Measurements from ENCODE around the gene NCAPH2. TPM values are rescaled to one million over a fixed set of nuclear protein-coding genes. Genes with fewer than 3 reads are reported as not detected.

NCAPH2 gene
- total and polyA plus RNA-seq, 9 of the 15 experiments (the other 6 are each of a cell fraction or from before 2014, with no cell fraction given) = 3.6 to 88.6 (median 32.4) TPM

- Histone ChIP-seq H3K9ac (ENCODE audit: insufficient read depth in 1 of 2, low read depth in 2 of 2, low read length in 2 of 2) (no peak overlapping the region), H3K27me3 (ENCODE audit: control insufficient read depth in 2 of 2, insufficient read depth in 2 of 2, low read length in 2 of 2) (peaks cover 0 to 11% of the 10 kb centered on the region in 2 experiments; a peak in 1 of 5 replicates), H2AFZ (ENCODE audit: low read depth, low read length) (no peak overlapping the region), H4K20me1 (replicated peaks; ENCODE audit: control insufficient read depth, insufficient read depth, low read length) (no peaks in the 10 kb centered on the region), H3K36me3 (ENCODE audit: control insufficient read depth, insufficient read depth, low read length) (no peaks in the 10 kb centered on the region), H3K4me2 (ENCODE audit: insufficient read depth, low read length) (no peak overlapping the region), H3K79me2 (ENCODE audit: control insufficient read depth, insufficient read depth, low read length) (no peaks in the 10 kb centered on the region), H3K4me3 (no peak overlapping the region), H3K9me3 (replicated peaks; ENCODE audit: control insufficient read depth, insufficient read depth, low read depth, low read length) (no peaks in the 10 kb centered on the region), H3K9me1 (ENCODE audit: control insufficient read depth, insufficient read depth, low read length) (no peaks in the 10 kb centered on the region), H3K27ac (ENCODE audit: extremely low read depth, low read depth, low read length) (no peak overlapping the region), H3K4me1 (replicated peaks in 1 of 2; ENCODE audit: control insufficient read depth in 2 of 2, insufficient read depth in 2 of 2, low read length in 2 of 2) (peaks cover 0 to 37% of the 10 kb centered on the region in 2 experiments; a peak in 3 of 5 replicates)
- intact Hi-C loops (cut with micrococcal nuclease) = no loop called here
- POLR2A ChIA-PET = interaction anchor here (0.7 to 1.5 kb wide), 3 partner anchors 11 to 23 kb away, joined by 3 to 5 read pairs (median 4); partner anchors contain the start of gene SYCE3
- CTCF ChIA-PET (ENCODE audit: low intra/inter-chr PET ratio) = no interaction called here
- TF ChIP-seq HNRNPH1 (optimal IDR thresholded peaks at IDR 0.05; ENCODE audit: low read depth, low read length) = no peak
- no peak for TF ChIP-seq GABPB2 (CRISPR knock-in tag; conservative IDR thresholded peaks at IDR 0.05)
- no peak for TF ChIP-seq ILF3 (IDR thresholded peaks at IDR 0.05; ENCODE audit: borderline replicate concordance)
- no peak for TF ChIP-seq NBN (IDR thresholded peaks at IDR 0.05; ENCODE audit: low read depth)
- TF ChIP-seq POLR2AphosphoS5 (IDR thresholded peaks at IDR 0.05; ENCODE audit: control insufficient read depth, insufficient read depth, low read depth, low read length) = no peak
- TF ChIP-seq ARID1B (IDR thresholded peaks at IDR 0.05) = no peak
- no peak for TF ChIP-seq KDM5B (IDR thresholded peaks at IDR 0.05; ENCODE audit: insufficient replicate concordance, low read depth, low read length)
- no peak for TF ChIP-seq MAFG (tag; conservative IDR thresholded peaks at IDR 0.05)
- TF ChIP-seq PHF20 (IDR thresholded peaks at IDR 0.05; ENCODE audit: partially characterized antibody) = no peak
- no peak for TF ChIP-seq ZNF280B (CRISPR knock-in tag; IDR thresholded peaks at IDR 0.05)
- no peak for TF ChIP-seq ZNF830 (CRISPR knock-in tag; IDR thresholded peaks at IDR 0.05)
- TF ChIP-seq CBX5 (IDR thresholded peaks at IDR 0.05; ENCODE audit: borderline replicate concordance, low read depth) = no peak
- no peak for TF ChIP-seq ZNF444 (CRISPR knock-in tag; IDR thresholded peaks at IDR 0.05)
- no peak for TF ChIP-seq THAP7 (CRISPR knock-in tag; IDR thresholded peaks at IDR 0.05)
- TF ChIP-seq KLF10 (CRISPR knock-in tag; IDR thresholded peaks at IDR 0.05) = no peak
- FAIRE-seq (no peak), DNase-seq (ENCODE audit: extremely low read depth in 1 of 4, low spot score in 3 of 4) (no peak), ATAC-seq (no peak)
- no TSS peak for BruUV-seq (replicated peaks)
- in situ Hi-C loops (cut with MboI) = no loop called here
- 21% methylated on average over 6 of the region's 8 CpGs for WGBS (ENCODE audit: insufficient coverage, low coverage, missing lambda C conversion rate)
Observed at GRCh38 chr22:50550395-50550794, 42.4 kb downstream of the NCAPH2 start.
